Measurements from ENCODE around the gene UNC5A.

The UNC5A gene

GRCh38 chr5:176781638-176782570 is 28.5 kb upstream of the UNC5A start:
- peaks cover 26 to 44% (median 42%) of the 10 kb centered on the region in 5 donors for H3K27me3 ChIP-seq (ENCODE audit: control insufficient read depth in 5 of 5, insufficient read depth in 4 of 5, low read length in 5 of 5)
- H3K4me1 ChIP-seq (ENCODE audit: control insufficient read depth in 5 of 5, insufficient read depth in 5 of 5, low read length in 5 of 5) = peaks cover 0 to 21% (median 0%) of the 10 kb centered on the region in 5 donors
- H3K9ac ChIP-seq (ENCODE audit: low read length in 5 of 5) = no peak overlapping the region

DNA sequence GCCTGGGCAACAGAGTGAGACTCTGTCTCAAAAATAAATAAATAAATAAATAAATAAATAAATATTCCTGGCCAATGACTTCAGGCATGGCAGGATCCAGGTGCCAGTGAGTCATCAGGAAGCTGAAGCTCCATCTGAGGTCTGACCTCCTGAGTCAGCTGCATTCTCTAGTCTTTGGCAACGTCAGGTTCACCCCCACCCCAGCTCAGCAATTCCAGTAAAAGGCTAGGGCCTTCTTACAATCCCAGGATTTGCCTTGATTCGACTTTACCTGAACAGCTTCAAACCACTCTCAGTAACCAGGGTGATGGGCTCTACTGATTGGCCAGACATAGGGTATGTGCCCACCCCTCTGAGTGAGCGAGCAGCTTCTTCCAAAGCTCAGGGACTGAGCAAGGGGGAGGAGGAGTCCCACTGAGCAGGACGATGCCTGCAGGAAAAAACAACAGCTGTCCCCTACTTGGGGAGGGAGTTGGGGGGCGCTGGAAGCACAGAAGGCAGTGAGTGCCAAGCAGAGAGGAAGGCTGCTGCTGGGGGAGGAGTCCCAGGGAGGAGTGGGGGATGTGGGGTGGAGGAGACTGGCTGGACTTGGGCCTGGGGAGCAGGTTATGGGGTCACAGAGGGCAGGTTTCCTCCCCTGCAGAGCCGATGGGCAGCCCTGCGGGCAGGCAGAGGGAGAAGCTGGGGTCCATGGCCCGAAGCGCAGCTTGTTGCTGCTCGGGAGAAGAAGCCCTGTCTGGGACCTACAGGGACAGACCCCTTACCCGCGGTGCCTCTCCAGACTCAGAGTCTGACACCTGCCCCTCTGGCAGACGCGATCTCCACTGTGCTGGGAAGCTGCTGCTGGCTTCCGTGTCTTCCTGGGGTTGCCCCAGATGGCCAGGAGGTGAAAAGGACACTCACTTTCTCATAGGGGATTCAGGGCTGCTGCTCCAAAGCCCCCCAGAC is 25.9 kb upstream of the UNC5A start:
- no peak overlapping the region for H3K27ac ChIP-seq (ENCODE audit: low read depth, low read length)
- H3K9ac ChIP-seq (ENCODE audit: low read length in 5 of 5) = no peak overlapping the region

More at GRCh38 chr5:176781638-176782570, 28.5 kb upstream of the UNC5A start:
- no peaks in the 10 kb centered on the region for H3K36me3 ChIP-seq (ENCODE audit: control insufficient read depth in 5 of 5, insufficient read depth in 5 of 5, low read length in 5 of 5)
- no peak overlapping the region for H3K4me3 ChIP-seq (ENCODE audit: low read depth in 1 of 5, low read length in 5 of 5)
- no peak overlapping the region for H3K27ac ChIP-seq (ENCODE audit: low read depth, low read length)
- H3K9me3 ChIP-seq (ENCODE audit: control insufficient read depth in 5 of 5, low read length in 5 of 5) = peaks cover 0 to 6% (median 0%) of the 10 kb centered on the region in 5 donors

DNA sequence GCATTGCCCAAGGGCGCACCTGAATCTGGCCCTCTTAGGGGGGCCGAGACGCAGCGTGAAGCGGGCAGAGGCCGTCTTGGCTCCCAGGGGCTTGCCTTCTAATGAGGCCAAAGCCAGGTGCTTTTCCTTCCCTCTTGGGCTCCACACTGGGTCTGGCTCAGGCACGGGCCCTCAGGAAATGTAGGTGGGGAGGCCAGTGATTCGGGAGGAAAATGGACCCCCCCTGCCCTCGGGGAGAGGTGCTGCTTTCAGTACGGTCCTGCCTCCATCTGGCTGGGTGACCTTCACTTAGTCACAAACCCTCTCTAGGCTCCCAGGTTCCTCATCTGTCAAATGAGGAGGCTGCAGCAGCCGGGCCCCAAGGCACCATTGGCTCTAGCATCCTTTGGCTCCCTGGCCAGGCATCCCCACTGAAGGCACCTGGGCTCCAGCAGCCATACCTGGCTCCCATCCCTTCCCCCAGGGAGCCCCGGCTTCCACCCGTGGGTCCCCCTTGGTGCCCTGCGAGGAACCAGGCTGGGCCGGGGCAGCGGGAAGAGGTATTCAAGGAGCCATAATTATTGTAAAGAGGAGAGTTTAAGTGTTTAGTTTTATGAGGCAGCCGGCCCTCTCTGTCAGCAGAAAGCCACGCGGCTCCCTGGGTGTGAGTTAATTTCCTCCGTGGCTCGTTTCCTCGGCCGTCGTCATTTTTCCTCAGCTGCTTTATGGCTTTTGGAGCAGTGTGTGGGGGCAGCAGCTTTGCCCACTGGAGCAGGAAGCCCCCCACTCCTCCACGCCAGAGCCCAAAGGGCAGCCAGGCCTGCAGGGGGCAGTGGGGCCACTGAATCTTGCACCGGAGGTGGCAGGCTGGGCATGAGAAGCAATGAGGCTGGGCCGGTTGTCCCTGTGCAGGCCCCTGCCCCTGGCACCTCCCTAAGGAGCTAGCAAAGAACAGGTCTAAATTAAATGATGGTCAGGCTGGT is 24.9 kb upstream of the UNC5A start:
- Histone ChIP-seq H3K9ac (ENCODE audit: low read length in 5 of 5) (no peak overlapping the region), H3K4me3 (ENCODE audit: low read depth in 1 of 5, low read length in 5 of 5) (no peak overlapping the region), H3K27ac (ENCODE audit: low read depth, low read length) (no peak overlapping the region), H3K36me3 (ENCODE audit: control insufficient read depth in 5 of 5, insufficient read depth in 5 of 5, low read length in 5 of 5) (no peaks in the 10 kb centered on the region), H3K4me1 (ENCODE audit: control insufficient read depth in 5 of 5, insufficient read depth in 5 of 5, low read length in 5 of 5) (peaks cover 0 to 18% (median 0%) of the 10 kb centered on the region in 5 donors), H3K27me3 (ENCODE audit: control insufficient read depth in 5 of 5, insufficient read depth in 4 of 5, low read length in 5 of 5) (peaks cover 15 to 47% (median 42%) of the 10 kb centered on the region in 5 donors), H3K9me3 (ENCODE audit: control insufficient read depth in 5 of 5, low read length in 5 of 5) (no peaks in the 10 kb centered on the region)

More for the DNA sequence above, 25.9 kb upstream of the UNC5A start:
- Histone ChIP-seq H3K4me3 (ENCODE audit: low read depth in 1 of 5, low read length in 5 of 5) (no peak overlapping the region), H3K36me3 (ENCODE audit: control insufficient read depth in 5 of 5, insufficient read depth in 5 of 5, low read length in 5 of 5) (no peaks in the 10 kb centered on the region), H3K9me3 (ENCODE audit: control insufficient read depth in 5 of 5, low read length in 5 of 5) (peaks cover 0 to 6% (median 0%) of the 10 kb centered on the region in 5 donors), H3K27me3 (ENCODE audit: control insufficient read depth in 5 of 5, insufficient read depth in 4 of 5, low read length in 5 of 5) (peaks cover 23 to 49% (median 43%) of the 10 kb centered on the region in 5 donors), H3K4me1 (ENCODE audit: control insufficient read depth in 5 of 5, insufficient read depth in 5 of 5, low read length in 5 of 5) (peaks cover 0 to 21% (median 0%) of the 10 kb centered on the region in 5 donors)

GRCh38 chr5:176787676-176788075 is 22.7 kb upstream of the UNC5A start:
- peaks cover 15 to 57% (median 43%) of the 10 kb centered on the region in 5 donors for H3K27me3 ChIP-seq (ENCODE audit: control insufficient read depth in 5 of 5, insufficient read depth in 4 of 5, low read length in 5 of 5)
- no peaks in the 10 kb centered on the region for H3K36me3 ChIP-seq (ENCODE audit: control insufficient read depth in 5 of 5, insufficient read depth in 5 of 5, low read length in 5 of 5)
- no peak overlapping the region for H3K27ac ChIP-seq (ENCODE audit: low read depth, low read length)
- no peak overlapping the region for H3K9ac ChIP-seq (ENCODE audit: low read length in 5 of 5)
- H3K4me3 ChIP-seq (ENCODE audit: low read depth in 1 of 5, low read length in 5 of 5) = no peak overlapping the region
- H3K4me1 ChIP-seq (ENCODE audit: control insufficient read depth in 5 of 5, insufficient read depth in 5 of 5, low read length in 5 of 5) = peaks cover 0 to 2% (median 0%) of the 10 kb centered on the region in 5 donors
- H3K9me3 ChIP-seq (ENCODE audit: control insufficient read depth in 5 of 5, low read length in 5 of 5) = no peaks in the 10 kb centered on the region

GRCh38 chr5:176788091-176788490 is 22.3 kb upstream of the UNC5A start:
- no peak overlapping the region for H3K9ac ChIP-seq (ENCODE audit: low read length in 5 of 5)
- H3K4me3 ChIP-seq (ENCODE audit: low read depth in 1 of 5, low read length in 5 of 5) = no peak overlapping the region
- H3K36me3 ChIP-seq (ENCODE audit: control insufficient read depth in 5 of 5, insufficient read depth in 5 of 5, low read length in 5 of 5) = no peaks in the 10 kb centered on the region
- peaks cover 16 to 61% (median 47%) of the 10 kb centered on the region in 5 donors for H3K27me3 ChIP-seq (ENCODE audit: control insufficient read depth in 5 of 5, insufficient read depth in 4 of 5, low read length in 5 of 5)
- no peak overlapping the region for H3K27ac ChIP-seq (ENCODE audit: low read depth, low read length)
- no peaks in the 10 kb centered on the region for H3K9me3 ChIP-seq (ENCODE audit: control insufficient read depth in 5 of 5, low read length in 5 of 5)
- peaks cover 0 to 2% (median 0%) of the 10 kb centered on the region in 5 donors for H3K4me1 ChIP-seq (ENCODE audit: control insufficient read depth in 5 of 5, insufficient read depth in 5 of 5, low read length in 5 of 5)

GRCh38 chr5:176788941-176789872 is 21.2 kb upstream of the UNC5A start:
- Histone ChIP-seq H3K27ac (ENCODE audit: low read depth, low read length) (no peak overlapping the region), H3K36me3 (ENCODE audit: control insufficient read depth in 5 of 5, insufficient read depth in 5 of 5, low read length in 5 of 5) (no peaks in the 10 kb centered on the region), H3K4me3 (ENCODE audit: low read depth in 1 of 5, low read length in 5 of 5) (no peak overlapping the region), H3K9me3 (ENCODE audit: control insufficient read depth in 5 of 5, low read length in 5 of 5) (no peaks in the 10 kb centered on the region), H3K27me3 (ENCODE audit: control insufficient read depth in 5 of 5, insufficient read depth in 4 of 5, low read length in 5 of 5) (peaks cover 20 to 70% (median 55%) of the 10 kb centered on the region in 5 donors), H3K9ac (ENCODE audit: low read length in 5 of 5) (no peak overlapping the region), H3K4me1 (ENCODE audit: control insufficient read depth in 5 of 5, insufficient read depth in 5 of 5, low read length in 5 of 5) (peaks cover 0 to 2% (median 0%) of the 10 kb centered on the region in 5 donors)

DNA sequence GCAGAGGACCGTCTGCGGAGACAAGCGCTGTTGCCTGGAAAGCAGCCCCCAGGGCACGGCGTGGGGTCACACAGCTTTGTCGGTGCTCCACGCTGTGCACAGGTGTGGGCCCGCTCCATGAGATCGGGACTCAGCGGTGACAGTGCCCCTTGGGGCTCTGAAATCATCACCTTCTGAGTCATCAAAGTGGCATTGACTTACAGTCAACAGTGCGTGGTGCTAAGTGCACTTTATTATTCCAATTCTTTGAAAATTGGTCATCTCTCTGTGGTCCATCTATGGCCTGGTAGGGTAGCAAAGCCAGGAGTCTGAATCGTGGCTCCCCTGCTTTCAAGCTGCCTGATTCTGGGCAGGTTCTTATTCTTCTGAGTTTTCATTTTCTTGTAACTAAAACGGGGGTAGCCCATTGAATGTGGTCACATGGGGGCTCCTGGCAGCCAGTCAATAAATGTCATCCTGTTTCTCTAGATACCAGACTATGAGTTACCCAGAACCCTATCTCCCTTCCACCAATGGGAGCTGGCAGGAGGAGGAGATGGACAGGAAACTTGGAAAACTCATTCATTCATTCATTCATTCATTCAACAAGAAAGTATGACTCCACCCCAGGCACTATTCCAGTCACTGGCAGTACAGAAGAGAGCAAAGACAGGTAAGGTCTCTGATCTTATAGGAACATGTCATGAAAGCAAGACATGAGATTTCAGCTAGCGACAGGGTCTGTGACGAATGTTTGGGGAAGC is 20.3 kb upstream of the UNC5A start:
- Histone ChIP-seq H3K36me3 (ENCODE audit: control insufficient read depth in 5 of 5, insufficient read depth in 5 of 5, low read length in 5 of 5) (no peaks in the 10 kb centered on the region), H3K27ac (ENCODE audit: low read depth, low read length) (no peak overlapping the region), H3K27me3 (ENCODE audit: control insufficient read depth in 5 of 5, insufficient read depth in 4 of 5, low read length in 5 of 5) (peaks cover 23 to 69% (median 54%) of the 10 kb centered on the region in 5 donors), H3K9ac (ENCODE audit: low read length in 5 of 5) (no peak overlapping the region), H3K4me3 (ENCODE audit: low read depth in 1 of 5, low read length in 5 of 5) (no peak overlapping the region), H3K4me1 (ENCODE audit: control insufficient read depth in 5 of 5, insufficient read depth in 5 of 5, low read length in 5 of 5) (no peaks in the 10 kb centered on the region), H3K9me3 (ENCODE audit: control insufficient read depth in 5 of 5, low read length in 5 of 5) (no peaks in the 10 kb centered on the region)

- H3K36me3 ChIP-seq (ENCODE audit: control insufficient read depth in 5 of 5, insufficient read depth in 5 of 5, low read length in 5 of 5) = no peaks in the 10 kb centered on the region
- H3K27me3 ChIP-seq (ENCODE audit: control insufficient read depth in 5 of 5, insufficient read depth in 4 of 5, low read length in 5 of 5) = peaks cover 20 to 67% (median 50%) of the 10 kb centered on the region in 5 donors
- H3K27ac ChIP-seq (ENCODE audit: low read depth, low read length) = no peak overlapping the region
- no peaks in the 10 kb centered on the region for H3K9me3 ChIP-seq (ENCODE audit: control insufficient read depth in 5 of 5, low read length in 5 of 5)
- H3K4me1 ChIP-seq (ENCODE audit: control insufficient read depth in 5 of 5, insufficient read depth in 5 of 5, low read length in 5 of 5) = no peaks in the 10 kb centered on the region
- no peak overlapping the region for H3K9ac ChIP-seq (ENCODE audit: low read length in 5 of 5)
- no peak overlapping the region for H3K4me3 ChIP-seq (ENCODE audit: low read depth in 1 of 5, low read length in 5 of 5)
Observed at GRCh38 chr5:176790941-176791340, 19.4 kb upstream of the UNC5A start.
